B cell (primary cell): ENCODE results near the gene YTHDC2. TPM values are rescaled to one million over a fixed set of nuclear protein-coding genes. Genes with fewer than 3 reads are reported as not detected.

Experiments
- ATAC-seq: fragments of 200-7000 bp; cut with Tn5 transposase; one replicate; pipeline ENCODE4 v1.10.0; 2021; ENCODE audit warnings: low read depth, mild to moderate bottlenecking, moderate number of reproducible peaks, moderate library complexity
- CTCF ChIA-PET: fragments of 350-600 bp; sonication (Branson Sonifier 250); formaldehyde crosslinking; loops from one replicate; lab custom pipeline; 2021; ENCODE audit warnings: antibody characterized with exemption, inconsistent platforms; lab: Charles Lee
- POLR2A ChIA-PET: fragments of 350-600 bp; sonication (Branson Sonifier 250); formaldehyde crosslinking; loops from one replicate; lab custom pipeline; 2021; ENCODE audit warnings: antibody characterized with exemption; lab: Charles Lee
- DNase-seq: peaks from one replicate; pipeline ENCODE4 v3.0.0; 2013
- H2AFZ ChIP-seq: 2 replicates; pipeline ENCODE4 v1.6.1; 2012; ENCODE audit warnings: mild to moderate bottlenecking, low read depth, low read length; ENCODE audit not compliant: insufficient read depth, poor library complexity, severe bottlenecking
- H3K27ac ChIP-seq, 2 donors: 1 replicate in 1 of 2; 2 replicates in 1 of 2; pipeline ENCODE4 v1.5.1; 2012 to 2013; ENCODE audit warnings: low read length in 2 of 2, mild to moderate bottlenecking in 2 of 2, moderate library complexity in 1 of 2
- H3K27me3 ChIP-seq, 4 experiments: fragments of 200-600 bp in 1 of 4; sonication (generic) in 1 of 4; replicated peaks in 1 of 4; 1 replicate in 2 of 4; 2 replicates in 2 of 4; pipeline versions ENCODE4 v1.6.1 to v1.7.0; 2013 to 2016; ENCODE audit warnings: low read length in 3 of 4, mild to moderate bottlenecking in 2 of 4, mixed read lengths in 1 of 4, moderate library complexity in 1 of 4; ENCODE audit not compliant: insufficient read depth in 4 of 4, control insufficient read depth in 3 of 4; ENCODE audit errors: control extremely low read depth in 1 of 4
- H3K36me3 ChIP-seq, 2 experiments: replicated peaks in 1 of 2; 1 replicate in 1 of 2; 2 replicates in 1 of 2; pipeline versions ENCODE4 v1.6.1 to v1.7.1; 2013; ENCODE audit warnings: low read length in 1 of 2; ENCODE audit not compliant: insufficient read depth in 2 of 2, control insufficient read depth in 1 of 2; ENCODE audit errors: control extremely low read depth in 1 of 2, extremely low read depth in 1 of 2
- H3K4me1 ChIP-seq, 2 donors: fragments of 200-600 bp in 1 of 2; sonication (generic) in 1 of 2; 1 replicate in 1 of 2; 2 replicates in 1 of 2; pipeline versions ENCODE4 v1.5.1 to v1.6.1; 2013 to 2017; ENCODE audit warnings: low read length in 2 of 2; ENCODE audit not compliant: control insufficient read depth in 2 of 2, insufficient read depth in 2 of 2
- H3K4me2 ChIP-seq: replicated peaks from 2 replicates; pipeline ENCODE3; 2012; ENCODE audit warnings: mild to moderate bottlenecking, low read depth, low read length; ENCODE audit not compliant: poor library complexity, severe bottlenecking
- H3K4me3 ChIP-seq, 5 experiments: fragments of 200-600 bp in 1 of 5; sonication (generic) in 1 of 5; 1 replicate in 3 of 5; 2 replicates in 2 of 5; pipeline versions ENCODE4 v1.5.1 to v1.7.0; 2011 to 2016; ENCODE audit warnings: low read length in 4 of 5, mild to moderate bottlenecking in 4 of 5, low read depth in 2 of 5, control low read depth in 1 of 5, moderate library complexity in 1 of 5; ENCODE audit not compliant: insufficient read depth in 1 of 5; ENCODE audit errors: control extremely low read depth in 1 of 5, extremely low read depth in 1 of 5
- H3K79me2 ChIP-seq: fragments of 200-600 bp; sonication (generic); one replicate; pipeline ENCODE4 v1.6.0; 2016; ENCODE audit warnings: low read length; ENCODE audit not compliant: control insufficient read depth, insufficient read depth
- H3K9ac ChIP-seq: fragments of 200-600 bp; sonication (generic); 2 replicates; pipeline ENCODE4 v1.6.1; 2017; ENCODE audit warnings: mild to moderate bottlenecking, low read length, moderate library complexity
- H3K9me3 ChIP-seq, 3 donors: one replicate each; pipeline versions ENCODE4 v1.6.1 to v1.7.1; 2013; ENCODE audit warnings: low read length in 2 of 3; ENCODE audit not compliant: control insufficient read depth in 2 of 3, insufficient read depth in 1 of 3; ENCODE audit errors: control extremely low read depth in 1 of 3
- H4K20me1 ChIP-seq: 2 replicates; pipeline ENCODE4 v1.6.0; 2012; ENCODE audit warnings: mild to moderate bottlenecking, low read length; ENCODE audit not compliant: insufficient read depth, control insufficient read depth, poor library complexity, severe bottlenecking
- H3K27ac Mint-ChIP-seq: one replicate; pipeline ENCODE4 v1.8.0; 2021; ENCODE audit warnings: mixed read lengths
- H3K27me3 Mint-ChIP-seq: one replicate; pipeline ENCODE4 v1.8.0; 2021; ENCODE audit warnings: mixed read lengths
- H3K4me1 Mint-ChIP-seq: one replicate; pipeline ENCODE4 v1.8.0; 2021; ENCODE audit warnings: mixed read lengths
- H3K4me3 Mint-ChIP-seq: one replicate; pipeline ENCODE4 v1.8.0; 2021; ENCODE audit warnings: mixed read lengths
- H3K9me3 Mint-ChIP-seq: one replicate; pipeline ENCODE4 v1.8.0; 2022; ENCODE audit warnings: mixed read lengths; ENCODE audit not compliant: insufficient read depth
- EZH2 ChIP-seq: IDR thresholded peaks from 2 replicates; pipeline ENCODE4 v1.6.1; 2012; ENCODE audit warnings: borderline replicate concordance, low read depth, mild to moderate bottlenecking, moderate library complexity, low read length; ENCODE audit not compliant: insufficient read depth, poor library complexity, severe bottlenecking
- WGBS: methylation state at CpG from one replicate; pipeline ENCODE4 v1.1.5; 2013; ENCODE audit warnings: missing lambda C conversion rate; ENCODE audit not compliant: insufficient coverage; 5-methylcytosine and 5-hydroxymethylcytosine counted together
- intact Hi-C: fragments of 100-400 bp; cut with micrococcal nuclease; formaldehyde crosslinking; loops from one replicate; pipeline ENCODE4 v1.10.0; 2022
- polyA plus RNA-seq: library from polyadenylated mRNA; depleted of rRNA; stranded (reverse); fragments of >200 nt; gene quantifications from 2 replicates; pipeline ENCODE4 v1.2.3, GENCODE V29; 2012
- total RNA-seq, 2 donors: library from RNA; stranded (reverse); fragments of 120-200 nt in 1 of 2; gene quantifications; 1 replicate in 1 of 2; 2 replicates in 1 of 2; pipeline versions ENCODE4 v1.2.3 to v1.2.4, GENCODE V29; 2013 to 2022
- TF ChIP-seq, protein P1 (sequence below): fragments of 200-600 bp; IDR thresholded peaks from one replicate; pipeline ENCODE4 v1.8.0; 2022; ENCODE audit warnings: antibody characterized with exemption, mild to moderate bottlenecking

YTHDC2 gene
- total and polyA plus RNA-seq, 2 donors (not counting 1 experiment from before 2014, with no cell fraction given): 8.6 to 52.6 TPM

DNA sequence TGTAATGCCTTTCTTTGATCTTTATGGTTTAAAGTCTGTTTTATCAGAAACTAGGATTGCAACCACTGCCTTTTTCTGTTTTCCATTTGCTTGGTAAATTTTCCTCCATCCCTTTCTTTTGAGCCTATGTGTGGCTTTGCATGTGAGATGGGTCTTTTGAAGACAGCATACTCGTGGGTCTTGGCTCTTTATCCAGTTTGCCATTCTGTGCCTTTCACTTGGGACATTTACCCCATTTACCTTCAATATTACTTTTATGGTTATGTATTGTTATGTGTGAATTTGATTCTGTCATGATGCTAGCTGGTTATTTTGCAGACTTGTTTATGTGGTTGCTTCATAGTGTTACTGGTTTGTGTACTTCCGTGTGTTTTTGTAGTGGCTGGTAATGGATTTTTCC is 59.2 kb downstream of the YTHDC2 start:
- Mint-ChIP-seq H3K9me3 (peaks cover 5% of the 10 kb centered on the region), H3K4me3 (no peak overlapping the region), H3K27ac (no peak overlapping the region), H3K27me3 (no peaks in the 10 kb centered on the region), H3K4me1 (peaks cover 11% of the 10 kb centered on the region)
- Histone ChIP-seq H3K4me1 (no peaks in the 10 kb centered on the region), H3K4me2 (no peak overlapping the region), H3K9ac (no peak overlapping the region), H3K36me3 (peaks cover 9 to 45% of the 10 kb centered on the region in 2 experiments), H4K20me1 (no peaks in the 10 kb centered on the region), H3K4me3 (no peak overlapping the region), H3K9me3 (no peaks in the 10 kb centered on the region), H3K79me2 (peaks cover 3% of the 10 kb centered on the region), H3K27ac (no peak overlapping the region), H3K27me3 (no peaks in the 10 kb centered on the region), H2AFZ (no peak overlapping the region)
- intact Hi-C loops: no loop called here
- no CpG with 5 or more reads among the region's 2 CpGs for WGBS
- DNase-seq (no peak), ATAC-seq (no peak)
- CTCF ChIA-PET: no interaction called here
- POLR2A ChIA-PET: no interaction called here
- TF ChIP-seq, protein P1, sequence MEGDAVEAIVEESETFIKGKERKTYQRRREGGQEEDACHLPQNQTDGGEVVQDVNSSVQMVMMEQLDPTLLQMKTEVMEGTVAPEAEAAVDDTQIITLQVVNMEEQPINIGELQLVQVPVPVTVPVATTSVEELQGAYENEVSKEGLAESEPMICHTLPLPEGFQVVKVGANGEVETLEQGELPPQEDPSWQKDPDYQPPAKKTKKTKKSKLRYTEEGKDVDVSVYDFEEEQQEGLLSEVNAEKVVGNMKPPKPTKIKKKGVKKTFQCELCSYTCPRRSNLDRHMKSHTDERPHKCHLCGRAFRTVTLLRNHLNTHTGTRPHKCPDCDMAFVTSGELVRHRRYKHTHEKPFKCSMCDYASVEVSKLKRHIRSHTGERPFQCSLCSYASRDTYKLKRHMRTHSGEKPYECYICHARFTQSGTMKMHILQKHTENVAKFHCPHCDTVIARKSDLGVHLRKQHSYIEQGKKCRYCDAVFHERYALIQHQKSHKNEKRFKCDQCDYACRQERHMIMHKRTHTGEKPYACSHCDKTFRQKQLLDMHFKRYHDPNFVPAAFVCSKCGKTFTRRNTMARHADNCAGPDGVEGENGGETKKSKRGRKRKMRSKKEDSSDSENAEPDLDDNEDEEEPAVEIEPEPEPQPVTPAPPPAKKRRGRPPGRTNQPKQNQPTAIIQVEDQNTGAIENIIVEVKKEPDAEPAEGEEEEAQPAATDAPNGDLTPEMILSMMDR: no peak
- TF ChIP-seq EZH2: no peak

DNA sequence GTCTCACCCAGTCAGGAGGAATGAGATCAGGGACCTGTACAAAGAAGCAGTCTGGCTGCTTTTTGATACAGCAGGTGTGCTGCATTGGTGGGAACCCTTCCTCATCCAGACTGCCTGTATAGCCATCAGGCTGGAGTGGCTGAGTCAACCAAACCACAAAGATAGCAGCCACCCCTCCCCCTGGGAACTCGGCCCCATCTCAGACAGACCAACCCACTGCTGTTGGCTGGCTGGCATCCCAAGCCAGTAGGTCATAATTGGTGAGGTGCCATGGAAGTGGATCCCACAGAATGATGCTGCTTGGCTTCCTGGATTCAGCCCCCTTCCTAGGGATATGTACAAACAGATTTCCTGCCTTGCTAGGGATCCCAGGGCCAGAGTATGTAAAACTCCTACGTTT is 60.9 kb downstream of the YTHDC2 start:
- Histone ChIP-seq H3K4me3 (no peak overlapping the region), H2AFZ (no peak overlapping the region), H3K36me3 (peaks cover 3 to 48% of the 10 kb centered on the region in 2 experiments), H4K20me1 (no peaks in the 10 kb centered on the region), H3K9me3 (no peaks in the 10 kb centered on the region), H3K27me3 (no peaks in the 10 kb centered on the region), H3K4me1 (no peaks in the 10 kb centered on the region), H3K79me2 (peaks cover 3% of the 10 kb centered on the region), H3K4me2 (no peak overlapping the region), H3K27ac (no peak overlapping the region), H3K9ac (no peak overlapping the region)
- WGBS: 100% methylated on average over 2 of the region's 2 CpGs
- TF ChIP-seq EZH2: no peak
- TF ChIP-seq, protein P1: no peak
- Mint-ChIP-seq H3K27ac (no peak overlapping the region), H3K9me3 (peaks cover 5% of the 10 kb centered on the region), H3K27me3 (no peaks in the 10 kb centered on the region), H3K4me3 (no peak overlapping the region), H3K4me1 (peaks cover 13% of the 10 kb centered on the region)
- DNase-seq: no peak
- no peak for ATAC-seq
- intact Hi-C loops: no loop called here
- POLR2A ChIA-PET: no interaction called here
- CTCF ChIA-PET: no interaction called here
